NB4 (cell line): ENCODE measurements around the gene PDLIM5.

Source experiments
- DNase-seq: peaks from one replicate; pipeline ENCODE4 v3.0.0; 2010; ENCODE audit warnings: low read depth
- H3K4me3 ChIP-seq: one replicate; pipeline ENCODE4 v1.5.1; 2011; ENCODE audit warnings: mild to moderate bottlenecking, low read depth, low read length, moderate library complexity
- MYC ChIP-seq: IDR thresholded peaks from 2 replicates; pipeline ENCODE4 v1.6.1; 2011; ENCODE audit warnings: low read depth, low read length
- POLR2A ChIP-seq: IDR thresholded peaks from 2 replicates; pipeline ENCODE4 v1.6.1; 2011; ENCODE audit warnings: mild to moderate bottlenecking; ENCODE audit not compliant: insufficient read length; ENCODE audit errors: extremely low read depth
- TF ChIP-seq, protein P1 (sequence below): IDR thresholded peaks from one replicate; pipeline ENCODE4 v1.5.1; 2012; ENCODE audit warnings: low read depth, low read length
- TF ChIP-seq, protein P2 (sequence below): IDR thresholded peaks from 2 replicates; pipeline ENCODE4 v1.6.1; 2011; ENCODE audit warnings: low read depth, low read length

The PDLIM5 gene

DNA sequence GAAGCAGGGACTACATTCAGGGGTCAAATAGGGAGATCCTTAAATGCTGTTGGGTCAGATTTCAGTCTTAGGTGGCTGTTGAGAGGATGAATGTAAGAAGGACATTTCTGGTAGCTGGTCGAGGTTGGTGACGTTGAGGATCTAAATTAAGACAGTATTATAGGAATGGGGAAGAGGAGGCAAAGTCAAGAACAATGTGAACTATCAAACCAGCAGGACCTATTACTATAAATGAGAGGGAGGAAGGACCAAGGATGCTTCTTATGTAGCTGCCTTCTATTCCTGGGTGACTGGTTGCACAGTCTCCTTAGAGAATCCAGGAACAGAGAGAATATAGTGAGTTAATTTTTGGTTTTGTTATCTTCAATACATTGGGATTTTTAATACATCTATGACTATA, 187.6 kb downstream of the PDLIM5 start:
- no peak for DNase-seq
- no peak overlapping the region for H3K4me3 ChIP-seq
- TF ChIP-seq, protein P1, sequence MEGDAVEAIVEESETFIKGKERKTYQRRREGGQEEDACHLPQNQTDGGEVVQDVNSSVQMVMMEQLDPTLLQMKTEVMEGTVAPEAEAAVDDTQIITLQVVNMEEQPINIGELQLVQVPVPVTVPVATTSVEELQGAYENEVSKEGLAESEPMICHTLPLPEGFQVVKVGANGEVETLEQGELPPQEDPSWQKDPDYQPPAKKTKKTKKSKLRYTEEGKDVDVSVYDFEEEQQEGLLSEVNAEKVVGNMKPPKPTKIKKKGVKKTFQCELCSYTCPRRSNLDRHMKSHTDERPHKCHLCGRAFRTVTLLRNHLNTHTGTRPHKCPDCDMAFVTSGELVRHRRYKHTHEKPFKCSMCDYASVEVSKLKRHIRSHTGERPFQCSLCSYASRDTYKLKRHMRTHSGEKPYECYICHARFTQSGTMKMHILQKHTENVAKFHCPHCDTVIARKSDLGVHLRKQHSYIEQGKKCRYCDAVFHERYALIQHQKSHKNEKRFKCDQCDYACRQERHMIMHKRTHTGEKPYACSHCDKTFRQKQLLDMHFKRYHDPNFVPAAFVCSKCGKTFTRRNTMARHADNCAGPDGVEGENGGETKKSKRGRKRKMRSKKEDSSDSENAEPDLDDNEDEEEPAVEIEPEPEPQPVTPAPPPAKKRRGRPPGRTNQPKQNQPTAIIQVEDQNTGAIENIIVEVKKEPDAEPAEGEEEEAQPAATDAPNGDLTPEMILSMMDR, result no peak
- TF ChIP-seq POLR2A (no peak), MYC (no peak)
- TF ChIP-seq, protein P2, sequence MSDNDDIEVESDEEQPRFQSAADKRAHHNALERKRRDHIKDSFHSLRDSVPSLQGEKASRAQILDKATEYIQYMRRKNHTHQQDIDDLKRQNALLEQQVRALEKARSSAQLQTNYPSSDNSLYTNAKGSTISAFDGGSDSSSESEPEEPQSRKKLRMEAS, result no peak

DNA sequence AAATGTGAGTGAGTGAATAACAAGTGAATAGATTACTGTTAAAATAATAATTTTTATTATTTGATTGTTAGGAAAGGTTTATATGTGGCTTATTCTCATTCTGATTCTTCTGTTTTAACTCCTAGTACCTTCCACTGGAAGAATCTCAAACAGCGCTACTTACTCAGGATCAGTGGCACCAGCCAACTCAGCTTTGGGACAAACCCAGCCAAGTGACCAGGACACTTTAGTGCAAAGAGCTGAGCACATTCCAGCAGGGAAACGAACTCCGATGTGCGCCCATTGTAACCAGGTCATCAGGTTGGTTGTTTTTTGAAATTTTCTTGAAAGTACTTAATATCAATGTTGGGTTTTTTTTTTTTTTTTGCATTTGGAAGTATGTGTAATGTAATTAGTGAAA, 188.4 kb downstream of the PDLIM5 start:
- no peak for TF ChIP-seq MYC
- TF ChIP-seq POLR2A, result no peak
- TF ChIP-seq, protein P1, result no peak
- TF ChIP-seq, protein P2, result no peak

GRCh38 chr4:94641702-94642560, 190.2 kb downstream of the PDLIM5 start:
- no peak overlapping the region for H3K4me3 ChIP-seq
- DNase-seq, result no peak
- TF ChIP-seq, protein P2, result no peak
- no peak for TF ChIP-seq POLR2A
- TF ChIP-seq, protein P1, result no peak
- no peak for TF ChIP-seq MYC

More for the DNA sequence above, 188.4 kb downstream of the PDLIM5 start:
- DNase-seq, result no peak
- H3K4me3 ChIP-seq, result no peak overlapping the region

- DNase-seq, result no peak
- no peak overlapping the region for H3K4me3 ChIP-seq
- TF ChIP-seq POLR2A, result no peak
- TF ChIP-seq, protein P1, result no peak
- TF ChIP-seq, protein P2, result no peak
- TF ChIP-seq MYC, result no peak
Observed at GRCh38 chr4:94642561-94642866, 190.8 kb downstream of the PDLIM5 start.

GRCh38 chr4:94648699-94649098, 197.0 kb downstream of the PDLIM5 start:
- no peak overlapping the region for H3K4me3 ChIP-seq
- no peak for TF ChIP-seq POLR2A
- TF ChIP-seq, protein P2, result no peak
- TF ChIP-seq MYC, result no peak
- TF ChIP-seq, protein P1, result no peak
- no peak for DNase-seq
